Calu3 (cell line): ENCODE results near the gene C16orf87. TPM values are rescaled to one million over a fixed set of nuclear protein-coding genes. Genes with fewer than 3 reads are reported as not detected.

Experiments used
- BruUV-seq: library from RNA; stranded (reverse); fragments of 400-500 nt; replicated peaks from 2 replicates; lab custom pipeline; 2021; lab: Mats Ljungman, UMichigan
- CTCF ChIA-PET: fragments of 300-600 bp; sonication (Branson Sonifier 250); formaldehyde crosslinking; loops from one replicate; lab custom pipeline; 2022; ENCODE audit warnings: antibody characterized with exemption; lab: Charles Lee
- DNase-seq: peaks from one replicate; pipeline ENCODE4 v3.0.0; 2022
- H3K27ac Mint-ChIP-seq: one replicate; pipeline ENCODE4 v1.8.0; 2022; ENCODE audit warnings: mixed read lengths; ENCODE audit not compliant: unreplicated experiment
- H3K27me3 Mint-ChIP-seq: one replicate; pipeline ENCODE4 v1.8.0; 2022; ENCODE audit warnings: mixed read lengths; ENCODE audit not compliant: unreplicated experiment
- H3K36me3 Mint-ChIP-seq: one replicate; pipeline ENCODE4 v1.8.0; 2022; ENCODE audit warnings: mild to moderate bottlenecking, moderate library complexity, mixed read lengths; ENCODE audit not compliant: insufficient read depth, unreplicated experiment
- H3K4me1 Mint-ChIP-seq: one replicate; pipeline ENCODE4 v1.8.0; 2022; ENCODE audit warnings: mild to moderate bottlenecking, low read depth, mixed read lengths; ENCODE audit not compliant: unreplicated experiment
- H3K4me3 Mint-ChIP-seq: one replicate; pipeline ENCODE4 v1.8.0; 2022; ENCODE audit warnings: mild to moderate bottlenecking, low read depth, moderate library complexity, mixed read lengths; ENCODE audit not compliant: unreplicated experiment
- H3K9me3 Mint-ChIP-seq: one replicate; pipeline ENCODE4 v1.8.0; 2022; ENCODE audit warnings: low read depth, mixed read lengths; ENCODE audit not compliant: unreplicated experiment
- intact Hi-C: fragments of 100-400 bp; cut with micrococcal nuclease; formaldehyde crosslinking; loops from one replicate; pipeline ENCODE4 v1.10.0; 2022; ENCODE audit not compliant: unreplicated experiment
- total RNA-seq: library from RNA; stranded (reverse); gene quantifications from 2 replicates; pipeline ENCODE4 v1.2.3, GENCODE V29; 2022
- TF ChIP-seq, protein P1 (sequence below): fragments of 200-600 bp; IDR thresholded peaks from one replicate; pipeline ENCODE4 v1.8.0; 2022; ENCODE audit warnings: antibody characterized with exemption; ENCODE audit not compliant: unreplicated experiment

The C16orf87 gene
- total RNA-seq, 1 experiment from 2014 or later: 11.6 TPM

DNA sequence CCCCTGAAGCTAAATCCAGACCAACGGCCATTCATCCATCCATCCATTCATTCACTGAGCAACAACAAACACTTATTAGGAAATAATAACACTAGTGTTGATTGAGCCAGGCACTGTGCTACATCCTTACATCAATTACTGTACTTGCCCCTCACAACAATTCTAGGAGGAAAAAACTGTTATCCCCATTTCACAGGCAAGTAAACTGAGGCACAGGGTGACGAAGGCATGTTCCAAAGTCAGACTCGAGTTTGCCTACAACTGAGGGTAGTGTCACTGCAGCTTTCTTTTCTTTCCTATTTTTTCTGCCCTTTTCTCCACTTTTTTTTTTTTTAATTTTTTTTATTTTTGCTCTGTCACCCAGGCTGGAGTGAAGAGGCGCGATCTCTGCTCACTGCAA, 71.7 kb downstream of the C16orf87 start:
- intact Hi-C loops: no loop called here
- no TSS peak for BruUV-seq
- Mint-ChIP-seq H3K9me3 (no peaks in the 10 kb centered on the region), H3K27ac (no peak overlapping the region), H3K4me3 (no peak overlapping the region), H3K27me3 (peaks cover 61% of the 10 kb centered on the region), H3K36me3 (no peaks in the 10 kb centered on the region), H3K4me1 (peaks cover 8% of the 10 kb centered on the region)
- no peak for DNase-seq
- TF ChIP-seq, protein P1, sequence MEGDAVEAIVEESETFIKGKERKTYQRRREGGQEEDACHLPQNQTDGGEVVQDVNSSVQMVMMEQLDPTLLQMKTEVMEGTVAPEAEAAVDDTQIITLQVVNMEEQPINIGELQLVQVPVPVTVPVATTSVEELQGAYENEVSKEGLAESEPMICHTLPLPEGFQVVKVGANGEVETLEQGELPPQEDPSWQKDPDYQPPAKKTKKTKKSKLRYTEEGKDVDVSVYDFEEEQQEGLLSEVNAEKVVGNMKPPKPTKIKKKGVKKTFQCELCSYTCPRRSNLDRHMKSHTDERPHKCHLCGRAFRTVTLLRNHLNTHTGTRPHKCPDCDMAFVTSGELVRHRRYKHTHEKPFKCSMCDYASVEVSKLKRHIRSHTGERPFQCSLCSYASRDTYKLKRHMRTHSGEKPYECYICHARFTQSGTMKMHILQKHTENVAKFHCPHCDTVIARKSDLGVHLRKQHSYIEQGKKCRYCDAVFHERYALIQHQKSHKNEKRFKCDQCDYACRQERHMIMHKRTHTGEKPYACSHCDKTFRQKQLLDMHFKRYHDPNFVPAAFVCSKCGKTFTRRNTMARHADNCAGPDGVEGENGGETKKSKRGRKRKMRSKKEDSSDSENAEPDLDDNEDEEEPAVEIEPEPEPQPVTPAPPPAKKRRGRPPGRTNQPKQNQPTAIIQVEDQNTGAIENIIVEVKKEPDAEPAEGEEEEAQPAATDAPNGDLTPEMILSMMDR: no peak
- CTCF ChIA-PET: no interaction called here

DNA sequence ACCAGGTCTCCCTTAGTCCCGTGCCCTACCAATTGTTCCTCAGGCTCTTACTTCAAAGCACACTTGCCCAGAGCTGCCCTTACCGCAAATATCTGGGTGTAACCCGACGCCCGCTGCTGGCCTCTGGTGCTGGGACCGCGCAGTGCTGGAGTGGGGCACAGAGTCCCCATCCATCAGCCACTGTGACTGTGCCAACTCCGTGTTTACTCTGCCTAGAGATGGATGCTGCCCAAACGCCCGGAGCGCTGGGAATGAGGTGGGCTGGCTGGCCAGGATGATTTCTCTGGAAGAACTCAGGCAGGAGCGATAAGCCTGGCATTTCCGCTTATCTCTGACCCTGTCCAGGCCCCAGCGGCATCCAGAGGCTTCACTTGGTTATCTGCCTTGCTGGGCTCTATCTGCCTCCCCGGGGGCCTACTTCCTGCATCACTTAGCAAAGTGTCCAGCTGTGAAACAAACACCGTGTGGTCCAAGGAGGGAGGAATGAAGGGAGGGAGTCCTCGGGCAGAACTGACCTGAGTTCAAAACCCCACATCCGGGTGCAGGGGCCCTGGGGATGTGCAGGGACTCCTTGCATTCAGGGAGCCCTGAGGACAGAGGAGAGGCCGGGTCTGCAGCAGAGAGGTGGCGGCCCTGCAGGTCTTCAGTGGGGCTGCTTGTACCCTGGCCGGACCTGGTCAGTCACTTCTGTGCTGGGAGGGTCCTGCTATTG, 73.5 kb downstream of the C16orf87 start:
- intact Hi-C loops: no loop called here
- H3K4me1 Mint-ChIP-seq: peaks cover 8% of the 10 kb centered on the region

DNA sequence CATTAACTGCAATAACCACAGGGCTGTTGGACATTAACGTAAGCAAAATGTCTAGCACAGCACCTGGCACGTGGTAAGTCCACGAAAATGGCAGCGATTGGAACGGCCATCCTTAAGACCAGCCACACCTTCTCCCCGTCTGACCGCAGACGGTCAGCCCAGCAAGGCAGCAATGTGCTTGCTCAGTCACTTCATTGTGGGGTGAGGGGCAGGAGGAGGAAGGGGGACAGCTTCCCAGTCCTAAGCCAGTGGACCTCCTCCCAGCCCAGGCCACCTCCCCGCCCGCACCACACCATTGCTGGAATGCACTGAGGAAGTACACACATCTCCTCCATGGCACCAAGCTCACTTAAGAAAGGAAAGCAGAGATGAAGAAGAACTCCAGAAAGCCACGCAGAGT, 74.2 kb downstream of the C16orf87 start:
- Mint-ChIP-seq H3K27me3 (peaks cover 61% of the 10 kb centered on the region), H3K4me3 (no peak overlapping the region), H3K36me3 (no peaks in the 10 kb centered on the region), H3K9me3 (no peaks in the 10 kb centered on the region), H3K4me1 (peaks cover 8% of the 10 kb centered on the region), H3K27ac (no peak overlapping the region)
- TF ChIP-seq, protein P1: no peak
- no peak for DNase-seq
- no TSS peak for BruUV-seq
- CTCF ChIA-PET: interaction anchor here (0.7 to 0.8 kb wide), 2 partner anchors 16 to 52 kb away, joined by 3 to 6 read pairs; no protein-coding TSS in a partner anchor
- intact Hi-C loops: no loop called here

More for the DNA sequence above, 73.5 kb downstream of the C16orf87 start:
- TF ChIP-seq, protein P1: peak; percentile 14
- CTCF ChIA-PET: interaction anchor here (0.7 to 0.8 kb wide), 2 partner anchors 17 to 51 kb away, joined by 3 to 6 read pairs; no protein-coding TSS in a partner anchor
- BruUV-seq: no TSS peak
- Mint-ChIP-seq H3K36me3 (no peaks in the 10 kb centered on the region), H3K9me3 (no peaks in the 10 kb centered on the region), H3K27ac (no peak overlapping the region), H3K27me3 (peaks cover 61% of the 10 kb centered on the region), H3K4me3 (no peak overlapping the region)
- DNase-seq: peak; percentile 48

DNA sequence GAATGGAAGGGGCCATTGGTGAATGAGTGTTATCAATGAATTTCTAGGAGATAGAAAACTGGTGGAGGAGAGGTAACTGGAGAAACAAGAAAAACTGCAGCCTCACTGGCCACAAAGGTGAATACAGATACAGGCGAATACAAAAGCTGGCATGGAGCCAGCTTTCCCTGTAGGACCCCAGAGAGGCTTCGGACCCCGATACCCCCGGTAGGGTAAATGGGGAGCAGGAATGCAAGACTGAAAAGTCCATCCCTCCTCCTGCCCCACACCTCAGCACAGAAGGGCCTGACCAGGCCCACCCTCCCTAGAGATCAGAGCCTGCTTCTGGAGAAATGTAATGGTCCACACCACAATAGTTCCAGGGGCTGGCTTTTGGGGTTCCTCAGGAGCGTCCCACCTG, 78.0 kb downstream of the C16orf87 start:
- Mint-ChIP-seq H3K4me3 (no peak overlapping the region), H3K9me3 (no peaks in the 10 kb centered on the region), H3K4me1 (peaks cover 8% of the 10 kb centered on the region), H3K36me3 (no peaks in the 10 kb centered on the region), H3K27me3 (peaks cover 25% of the 10 kb centered on the region), H3K27ac (no peak overlapping the region)
- BruUV-seq: no TSS peak
- TF ChIP-seq, protein P1: no peak
- no peak for DNase-seq
- intact Hi-C loops: no loop called here
- CTCF ChIA-PET: interaction anchor here (0.6 kb wide), 1 partner anchor 24 kb away, joined by 3 read pairs; no protein-coding TSS in a partner anchor
